CD4-positive, alpha-beta T cell (primary cell): ENCODE results near the gene TEX261. TPM values are rescaled to one million over a fixed set of nuclear protein-coding genes. Genes with fewer than 3 reads are reported as not detected.

Experiments
- ATAC-seq: fragments of 200-7000 bp; cut with Tn5 transposase; one replicate; pipeline ENCODE4 v1.10.0; 2022; ENCODE audit warnings: mild to moderate bottlenecking; ENCODE audit not compliant: poor library complexity
- CTCF ChIA-PET: fragments of 350-600 bp; sonication (Branson Sonifier 250); formaldehyde crosslinking; loops from one replicate; lab custom pipeline; 2021; ENCODE audit warnings: antibody characterized with exemption, inconsistent platforms; lab: Charles Lee
- POLR2A ChIA-PET: fragments of 350-600 bp; sonication (Branson Sonifier 250); formaldehyde crosslinking; loops from one replicate; lab custom pipeline; 2021; ENCODE audit warnings: antibody characterized with exemption, inconsistent platforms; lab: Charles Lee
- DNase-seq, 14 experiments: peaks; one replicate each; pipeline ENCODE4 v3.0.0-alpha.2; 2013 to 2020; ENCODE audit warnings: mixed read lengths in 2 of 14
- H3K27ac ChIP-seq, 2 donors: one replicate each; pipeline versions ENCODE4 v1.5.1 to v1.7.0; 2013; ENCODE audit warnings: low read length in 2 of 2, low read depth in 1 of 2, mild to moderate bottlenecking in 1 of 2
- H3K27me3 ChIP-seq, 2 experiments: 1 replicate in 1 of 2; 2 replicates in 1 of 2; pipeline versions ENCODE4 v1.6.1 to v1.7.0; 2013; ENCODE audit warnings: low read length in 2 of 2, control low read depth in 1 of 2, mild to moderate bottlenecking in 1 of 2, moderate library complexity in 1 of 2; ENCODE audit not compliant: insufficient read depth in 2 of 2, control insufficient read depth in 1 of 2
- H3K36me3 ChIP-seq: one replicate; pipeline ENCODE4 v1.6.1; 2013; ENCODE audit warnings: low read length, control low read depth; ENCODE audit not compliant: insufficient read depth
- H3K4me1 ChIP-seq: one replicate; pipeline ENCODE4 v1.6.1; 2013; ENCODE audit warnings: low read length, control low read depth; ENCODE audit not compliant: insufficient read depth
- H3K4me3 ChIP-seq: one replicate; pipeline ENCODE4 v1.5.1; 2013; ENCODE audit warnings: mild to moderate bottlenecking, low read length, moderate library complexity
- H3K9me3 ChIP-seq, 2 experiments: 1 replicate in 1 of 2; 2 replicates in 1 of 2; pipeline versions ENCODE4 v1.6.1 to v1.7.0; 2013; ENCODE audit warnings: low read length in 2 of 2, mild to moderate bottlenecking in 2 of 2, control low read depth in 1 of 2, moderate library complexity in 1 of 2; ENCODE audit not compliant: control insufficient read depth in 1 of 2, insufficient read depth in 1 of 2
- H3K27ac Mint-ChIP-seq: one replicate; pipeline ENCODE4 v1.8.0; 2020; ENCODE audit warnings: mixed read lengths
- H3K27me3 Mint-ChIP-seq: one replicate; pipeline ENCODE4 v1.8.0; 2021; ENCODE audit warnings: mixed read lengths
- H3K36me3 Mint-ChIP-seq: one replicate; pipeline ENCODE4 v1.8.0; 2021; ENCODE audit warnings: low read depth, mixed read lengths
- H3K4me1 Mint-ChIP-seq: one replicate; pipeline ENCODE4 v1.8.0; 2021; ENCODE audit warnings: low read depth, mixed read lengths
- H3K4me3 Mint-ChIP-seq: one replicate; pipeline ENCODE4 v1.8.0; 2020; ENCODE audit warnings: mild to moderate bottlenecking, mixed read lengths
- H3K9me3 Mint-ChIP-seq: one replicate; pipeline ENCODE4 v1.8.0; 2020; ENCODE audit warnings: mixed read lengths
- intact Hi-C, 2 experiments: fragments of 100-400 bp; cut with DNase I in 1 of 2; cut with micrococcal nuclease in 1 of 2; formaldehyde crosslinking; loops; one replicate each; pipeline versions ENCODE4 v1.15.1 to v1.9.0; 2023 to 2025; cut with DNase I, micrococcal nuclease
- total RNA-seq, 174 experiments: library from RNA in 2 of 174; stranded (reverse) in 2 of 174; gene quantifications; one replicate each; pipeline ENCODE4 v1.2.3 and lab custom pipeline; 2021 to 2026
- TF ChIP-seq, protein P1 (sequence below): fragments of 200-600 bp; IDR thresholded peaks from one replicate; pipeline ENCODE4 v1.8.0; 2022; ENCODE audit warnings: antibody characterized with exemption, mild to moderate bottlenecking

TEX261 gene
- total RNA-seq, 2 experiments from 2014 or later: 26.8 to 34.0 TPM

DNA sequence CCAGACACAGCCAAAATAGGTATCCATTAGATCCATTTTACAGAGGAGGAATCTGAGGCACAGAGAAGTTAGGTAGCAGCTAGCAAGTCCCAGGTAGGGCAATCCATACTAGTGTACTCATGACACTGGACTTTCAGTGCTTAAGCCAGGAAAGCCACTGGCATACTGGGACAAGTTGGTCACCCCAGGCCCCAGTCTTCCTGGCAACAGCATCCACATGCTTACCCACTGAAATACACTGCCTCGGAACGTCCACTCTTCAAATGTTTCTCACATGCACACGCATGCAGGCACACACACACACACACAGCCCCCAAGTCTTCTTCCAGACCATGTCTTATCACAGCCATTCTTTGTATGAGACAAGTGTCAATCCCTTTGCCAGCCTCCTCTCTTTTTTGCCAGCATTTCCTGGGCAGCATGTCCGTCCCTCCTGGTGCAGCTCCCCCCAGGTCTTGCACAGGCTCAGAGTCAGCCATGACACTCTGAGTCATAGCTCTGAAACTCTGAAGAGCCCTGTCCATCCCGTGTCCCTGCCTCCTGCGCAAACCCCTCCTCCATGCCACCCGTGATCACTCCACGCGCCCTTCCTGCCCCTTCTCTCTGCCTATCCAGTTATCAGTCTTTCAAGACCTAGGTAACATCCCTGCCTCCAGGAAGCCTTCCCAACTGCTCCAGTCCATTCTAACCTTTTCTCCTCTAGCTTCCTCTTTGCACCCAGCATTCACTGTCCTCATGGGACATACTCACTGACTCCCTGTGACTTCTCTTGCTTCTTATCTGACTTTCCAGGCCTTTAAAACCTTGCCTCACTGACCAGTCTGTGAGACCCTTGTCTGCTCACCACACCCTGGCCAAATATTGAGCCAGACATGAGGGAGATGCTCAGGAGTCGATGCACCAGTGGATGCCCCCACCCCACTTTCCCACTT lies 10.9 kb upstream of the TEX261 start:
- POLR2A ChIA-PET: no interaction called here
- H3K36me3 ChIP-seq: no peaks in the 10 kb centered on the region
- DNase-seq (no peak), ATAC-seq (no peak)
- no peak overlapping the region for H3K4me3 ChIP-seq
- H3K27ac Mint-ChIP-seq: no peak overlapping the region
- peaks cover 25% of the 10 kb centered on the region for H3K27me3 Mint-ChIP-seq
- peaks cover 0 to 2% of the 10 kb centered on the region in 2 experiments for H3K27me3 ChIP-seq
- peaks cover 11% of the 10 kb centered on the region for H3K4me1 ChIP-seq
- TF ChIP-seq, protein P1, sequence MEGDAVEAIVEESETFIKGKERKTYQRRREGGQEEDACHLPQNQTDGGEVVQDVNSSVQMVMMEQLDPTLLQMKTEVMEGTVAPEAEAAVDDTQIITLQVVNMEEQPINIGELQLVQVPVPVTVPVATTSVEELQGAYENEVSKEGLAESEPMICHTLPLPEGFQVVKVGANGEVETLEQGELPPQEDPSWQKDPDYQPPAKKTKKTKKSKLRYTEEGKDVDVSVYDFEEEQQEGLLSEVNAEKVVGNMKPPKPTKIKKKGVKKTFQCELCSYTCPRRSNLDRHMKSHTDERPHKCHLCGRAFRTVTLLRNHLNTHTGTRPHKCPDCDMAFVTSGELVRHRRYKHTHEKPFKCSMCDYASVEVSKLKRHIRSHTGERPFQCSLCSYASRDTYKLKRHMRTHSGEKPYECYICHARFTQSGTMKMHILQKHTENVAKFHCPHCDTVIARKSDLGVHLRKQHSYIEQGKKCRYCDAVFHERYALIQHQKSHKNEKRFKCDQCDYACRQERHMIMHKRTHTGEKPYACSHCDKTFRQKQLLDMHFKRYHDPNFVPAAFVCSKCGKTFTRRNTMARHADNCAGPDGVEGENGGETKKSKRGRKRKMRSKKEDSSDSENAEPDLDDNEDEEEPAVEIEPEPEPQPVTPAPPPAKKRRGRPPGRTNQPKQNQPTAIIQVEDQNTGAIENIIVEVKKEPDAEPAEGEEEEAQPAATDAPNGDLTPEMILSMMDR: no peak
- no peak overlapping the region for H3K4me3 Mint-ChIP-seq
- CTCF ChIA-PET: interaction anchor here (1.3 kb wide), 1 partner anchor 57 kb away, joined by 3 read pairs; no protein-coding TSS in a partner anchor
- no peaks in the 10 kb centered on the region for H3K9me3 ChIP-seq
- H3K4me1 Mint-ChIP-seq: peaks cover 8% of the 10 kb centered on the region
- H3K9me3 Mint-ChIP-seq: no peaks in the 10 kb centered on the region
- H3K36me3 Mint-ChIP-seq: no peaks in the 10 kb centered on the region
- H3K27ac ChIP-seq: no peak overlapping the region
- intact Hi-C loops: loop anchor here in 1 of 2 experiments (10.0 kb wide), 1 partner anchor 151 kb away; no protein-coding TSS in a partner anchor

DNA sequence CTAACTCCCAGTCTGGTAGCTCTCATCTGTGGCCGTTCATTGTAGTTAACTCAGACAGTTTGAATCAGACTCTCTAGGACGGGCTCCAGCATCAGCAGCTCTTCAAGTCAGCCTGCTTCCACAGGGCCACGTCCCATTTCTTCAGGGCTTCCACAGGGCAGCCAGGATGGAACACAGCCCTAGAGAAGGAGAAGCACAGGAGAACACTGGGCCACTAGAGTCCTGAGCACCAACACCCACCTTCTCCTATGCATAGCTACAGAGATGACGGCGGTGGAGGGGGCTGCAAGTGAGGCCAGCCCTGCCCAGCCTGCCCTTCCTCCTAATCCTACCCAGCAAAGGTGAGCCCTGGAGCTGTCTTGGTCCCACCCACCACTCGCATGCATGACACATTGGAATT lies 10.2 kb upstream of the TEX261 start:
- DNase-seq: no peak
- no peak for ATAC-seq
- Histone ChIP-seq H3K27ac (no peak overlapping the region), H3K36me3 (no peaks in the 10 kb centered on the region), H3K4me1 (peaks cover 12% of the 10 kb centered on the region), H3K9me3 (no peaks in the 10 kb centered on the region), H3K4me3 (no peak overlapping the region), H3K27me3 (no peaks in the 10 kb centered on the region)
- Mint-ChIP-seq H3K4me3 (no peak overlapping the region), H3K27me3 (peaks cover 18% of the 10 kb centered on the region), H3K4me1 (peaks cover 10% of the 10 kb centered on the region), H3K36me3 (no peaks in the 10 kb centered on the region), H3K27ac (no peak overlapping the region), H3K9me3 (no peaks in the 10 kb centered on the region)
- intact Hi-C loops: loop anchor here in 1 of 2 experiments (10.0 kb wide), 1 partner anchor 150 kb away; no protein-coding TSS in a partner anchor
- TF ChIP-seq, protein P1: no peak
- ChIA-PET POLR2A (no interaction called here), CTCF (interaction anchor here (1.3 kb wide), 1 partner anchor 56 kb away, joined by 3 read pairs; no protein-coding TSS in a partner anchor)

DNA sequence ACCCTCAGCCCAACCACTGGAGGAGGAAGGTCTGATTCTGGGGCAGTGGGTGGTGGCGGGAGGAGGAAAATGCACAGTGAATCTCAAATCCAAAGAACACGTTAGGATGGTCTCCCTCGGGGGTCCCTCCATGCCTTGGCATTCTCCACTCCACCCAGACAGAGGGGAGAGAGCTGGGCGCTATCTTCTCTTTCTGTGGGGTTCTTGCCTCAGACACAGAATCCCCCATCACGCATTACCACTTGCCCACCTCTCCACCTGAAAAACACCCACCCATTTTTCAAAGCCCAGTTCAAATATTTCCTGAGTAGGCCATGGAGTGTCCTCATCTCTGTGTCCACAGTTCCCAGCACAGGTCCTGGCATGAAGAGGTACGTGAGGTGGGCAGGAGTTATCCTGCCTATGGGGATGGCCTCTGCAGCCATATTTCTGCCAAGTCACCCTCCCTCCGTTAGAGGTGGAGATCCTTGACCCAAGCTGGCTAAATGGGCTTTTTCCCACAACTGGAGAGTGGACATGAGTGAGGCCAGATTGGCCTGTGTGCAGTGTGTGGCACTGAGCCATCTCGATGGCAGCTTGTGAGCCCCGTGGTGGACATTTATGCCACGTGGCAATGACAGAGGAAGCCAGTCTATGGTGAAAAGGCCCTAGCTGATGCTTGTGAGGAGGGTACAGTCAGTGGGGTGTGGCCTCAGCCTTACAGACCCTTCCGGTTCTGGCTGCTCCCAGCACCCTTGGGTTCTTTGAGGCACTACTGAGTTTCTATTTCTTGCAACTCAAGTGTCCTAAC lies 9.5 kb upstream of the TEX261 start:
- Histone ChIP-seq H3K9me3 (no peaks in the 10 kb centered on the region), H3K4me1 (peaks cover 18% of the 10 kb centered on the region), H3K27ac (no peak overlapping the region), H3K4me3 (no peak overlapping the region), H3K27me3 (no peaks in the 10 kb centered on the region), H3K36me3 (no peaks in the 10 kb centered on the region)
- ChIA-PET POLR2A (no interaction called here), CTCF (interaction anchor here (1.3 kb wide), 1 partner anchor 56 kb away, joined by 3 read pairs; no protein-coding TSS in a partner anchor)
- intact Hi-C loops: loop anchor here in 1 of 2 experiments (10.0 kb wide), 1 partner anchor 149 kb away; no protein-coding TSS in a partner anchor
- Mint-ChIP-seq H3K27me3 (peaks cover 16% of the 10 kb centered on the region), H3K36me3 (no peaks in the 10 kb centered on the region), H3K27ac (no peak overlapping the region), H3K4me3 (no peak overlapping the region), H3K4me1 (peaks cover 10% of the 10 kb centered on the region), H3K9me3 (no peaks in the 10 kb centered on the region)
- ATAC-seq: no peak
- TF ChIP-seq, protein P1: no peak
- no peak for DNase-seq
